PC-9 (cell line): ENCODE results near the gene HSD17B2. TPM values are rescaled to one million over a fixed set of nuclear protein-coding genes. Genes with fewer than 3 reads are reported as not detected.

Experiments used
- BruUV-seq: library from RNA; stranded (reverse); fragments of 400-500 nt; replicated peaks from 2 replicates; lab custom pipeline; 2021; lab: Mats Ljungman, UMichigan
- CTCF ChIA-PET: fragments of 300-600 bp; sonication (Branson Sonifier 250); formaldehyde crosslinking; loops from one replicate; lab custom pipeline; 2022; ENCODE audit warnings: antibody characterized with exemption; lab: Charles Lee
- POLR2A ChIA-PET: fragments of 300-600 bp; sonication (Branson Sonifier 250); formaldehyde crosslinking; loops from one replicate; lab custom pipeline; 2022; ENCODE audit warnings: antibody characterized with exemption; ENCODE audit not compliant: unreplicated experiment; lab: Charles Lee
- DNase-seq, 2 experiments: peaks; one replicate each; pipeline versions ENCODE4 v3.0.0 to v3.0.0-alpha.2; 2015 to 2022; ENCODE audit warnings: mixed read lengths in 1 of 2
- H2AFZ ChIP-seq: fragments of 200-600 bp; sonication (generic); 2 replicates; pipeline ENCODE4 v1.8.1; 2017; ENCODE audit warnings: antibody characterized with exemption
- H3F3A ChIP-seq: fragments of 200-600 bp; sonication (generic); 2 replicates; pipeline ENCODE4 v1.8.1; 2017; ENCODE audit warnings: antibody characterized with exemption, mild to moderate bottlenecking, low read depth; ENCODE audit not compliant: insufficient read depth
- H3K27ac ChIP-seq: fragments of 200-600 bp; sonication (generic); 2 replicates; pipeline ENCODE4 v1.6.1; 2016; ENCODE audit warnings: mixed run types
- H3K27me3 ChIP-seq: fragments of 200-600 bp; sonication (generic); 2 replicates; pipeline ENCODE4 v1.6.1; 2016; ENCODE audit warnings: low read depth, mixed run types; ENCODE audit not compliant: insufficient read depth
- H3K36me3 ChIP-seq: fragments of 200-600 bp; sonication (generic); 2 replicates; pipeline ENCODE4 v1.6.1; 2016; ENCODE audit warnings: low read depth, mixed run types
- H3K4me1 ChIP-seq: fragments of 200-600 bp; sonication (generic); replicated peaks from 2 replicates; pipeline ENCODE4 v1.6.1; 2016; ENCODE audit warnings: mixed run types; ENCODE audit not compliant: insufficient read depth
- H3K4me2 ChIP-seq: fragments of 200-600 bp; sonication (generic); 2 replicates; pipeline ENCODE4 v1.6.1; 2017; ENCODE audit warnings: mixed run types
- H3K4me3 ChIP-seq: fragments of 200-600 bp; sonication (generic); 2 replicates; pipeline ENCODE4 v1.6.1; 2016; ENCODE audit warnings: mixed run types
- H3K79me2 ChIP-seq: fragments of 200-600 bp; sonication (generic); 2 replicates; pipeline ENCODE4 v1.6.1; 2017; ENCODE audit warnings: low read depth, mixed run types
- H3K9me2 ChIP-seq: fragments of 200-600 bp; sonication (generic); 2 replicates; pipeline ENCODE4 v1.8.1; 2017; ENCODE audit warnings: mild to moderate bottlenecking; ENCODE audit not compliant: insufficient read depth
- H3K9me3 ChIP-seq: fragments of 200-600 bp; sonication (generic); 2 replicates; pipeline ENCODE4 v1.8.1; 2016; ENCODE audit warnings: low read depth; ENCODE audit not compliant: insufficient read depth
- H4K20me1 ChIP-seq: fragments of 200-600 bp; sonication (generic); 2 replicates; pipeline ENCODE4 v1.8.1; 2017; ENCODE audit not compliant: insufficient read depth
- CTCF ChIP-seq: fragments of 200-600 bp; sonication (generic); conservative IDR thresholded peaks from 2 replicates; pipeline ENCODE4 v1.6.1; 2017; ENCODE audit warnings: mixed run types, antibody characterized with exemption, mild to moderate bottlenecking, moderate library complexity
- EZH2 ChIP-seq: fragments of 200-600 bp; sonication (generic); IDR thresholded peaks from 2 replicates; pipeline ENCODE4 v1.8.0; 2017; ENCODE audit warnings: antibody characterized with exemption, low read depth
- intact Hi-C: fragments of 100-400 bp; cut with micrococcal nuclease; formaldehyde crosslinking; loops from one replicate; pipeline ENCODE4 v1.10.0; 2022; ENCODE audit not compliant: unreplicated experiment
- total RNA-seq: library from RNA; stranded (reverse); gene quantifications from 2 replicates; pipeline ENCODE4 v1.2.3, GENCODE V29; 2021

HSD17B2 gene
- total RNA-seq, 1 experiment from 2014 or later = not detected

GRCh38 chr16:82047787-82048186, 12.7 kb downstream of the HSD17B2 start:
- no peak overlapping the region for H3K27ac ChIP-seq
- ChIA-PET POLR2A (no interaction called here), CTCF (no interaction called here)
- H3K79me2 ChIP-seq = no peaks in the 10 kb centered on the region
- intact Hi-C loops = no loop called here
- no peaks in the 10 kb centered on the region for H3F3A ChIP-seq
- BruUV-seq = no TSS peak
- H3K9me2 ChIP-seq = no peaks in the 10 kb centered on the region
- no peaks in the 10 kb centered on the region for H3K9me3 ChIP-seq
- H3K27me3 ChIP-seq = peaks cover 84% of the 10 kb centered on the region
- H3K36me3 ChIP-seq = no peaks in the 10 kb centered on the region
- H4K20me1 ChIP-seq = no peaks in the 10 kb centered on the region
- no peaks in the 10 kb centered on the region for H3K4me1 ChIP-seq
- DNase-seq = no peak
- TF ChIP-seq CTCF (no peak), EZH2 (no peak)
- H3K4me3 ChIP-seq = no peak overlapping the region
- no peak overlapping the region for H2AFZ ChIP-seq
- no peak overlapping the region for H3K4me2 ChIP-seq

GRCh38 chr16:82049484-82049883, 14.4 kb downstream of the HSD17B2 start:
- Histone ChIP-seq H3K9me2 (no peaks in the 10 kb centered on the region), H3K4me1 (no peaks in the 10 kb centered on the region), H3K4me3 (no peak overlapping the region), H4K20me1 (no peaks in the 10 kb centered on the region), H3K27ac (no peak overlapping the region), H3K36me3 (no peaks in the 10 kb centered on the region), H3K9me3 (no peaks in the 10 kb centered on the region), H2AFZ (no peak overlapping the region), H3K4me2 (no peak overlapping the region), H3K79me2 (no peaks in the 10 kb centered on the region), H3F3A (no peaks in the 10 kb centered on the region), H3K27me3 (peaks cover 94% of the 10 kb centered on the region)
- intact Hi-C loops = no loop called here
- DNase-seq = no peak
- no peak for TF ChIP-seq EZH2
- no peak for TF ChIP-seq CTCF
- CTCF ChIA-PET = no interaction called here
- POLR2A ChIA-PET = no interaction called here
- no TSS peak for BruUV-seq

- intact Hi-C loops = no loop called here
- no TSS peak for BruUV-seq
- ChIA-PET POLR2A (no interaction called here), CTCF (no interaction called here)
- Histone ChIP-seq H3K36me3 (no peaks in the 10 kb centered on the region), H3K9me3 (no peaks in the 10 kb centered on the region), H4K20me1 (no peaks in the 10 kb centered on the region), H3K79me2 (no peaks in the 10 kb centered on the region), H3F3A (no peaks in the 10 kb centered on the region), H3K4me2 (no peak overlapping the region), H3K4me1 (no peaks in the 10 kb centered on the region), H3K27ac (no peak overlapping the region), H3K27me3 (peaks cover 97% of the 10 kb centered on the region), H3K9me2 (no peaks in the 10 kb centered on the region), H2AFZ (no peak overlapping the region), H3K4me3 (no peak overlapping the region)
- TF ChIP-seq CTCF (no peak), EZH2 (no peak)
- no peak for DNase-seq
Measured at GRCh38 chr16:82050506-82050905, 15.5 kb downstream of the HSD17B2 start.
